ENCODE data around the gene FAM120A.

Gene FAM120A

GRCh38 chr9:93440896-93441580 is 10.4 kb upstream of the FAM120A start:
- H3K27ac ChIP-seq = no peak overlapping the region
- DNase-seq (ENCODE audit: low read depth, low spot score) = no peak

GRCh38 chr9:93446073-93446472 is 5.4 kb upstream of the FAM120A start:
- H3K27ac ChIP-seq = no peak overlapping the region
- DNase-seq (ENCODE audit: low read depth, low spot score) = no peak

- no peak overlapping the region for H3K27ac ChIP-seq
- no peak for DNase-seq (ENCODE audit: low read depth, low spot score)
Observed at GRCh38 chr9:93447655-93448054, 3.8 kb upstream of the FAM120A start.

- no peak for DNase-seq (ENCODE audit: low read depth, low spot score)
- H3K27ac ChIP-seq = peak overlapping the region; percentile 95
Observed at GRCh38 chr9:93451849-93452709, 594 bp downstream of the FAM120A start.

GRCh38 chr9:93452710-93453046 is 1.2 kb downstream of the FAM120A start:
- H3K27ac ChIP-seq = peak overlapping the region; percentile 95
- no peak for DNase-seq (ENCODE audit: low read depth, low spot score)

GRCh38 chr9:93453047-93453914 is 1.8 kb downstream of the FAM120A start, which contains the start of gene FAM120AOS:
TSS of gene FAM120AOS (minus strand) at chr9:93453581. CDS start at chr9:93452709, 872 bp downstream.
- H3K27ac ChIP-seq = peak within 1 kb of the TSS; percentile 95
- peak; percentile 81 for DNase-seq (ENCODE audit: low read depth, low spot score)

- H3K27ac ChIP-seq = no peak overlapping the region
Observed at GRCh38 chr9:93456022-93456421, 4.5 kb downstream of the FAM120A start.

GRCh38 chr9:93456504-93456903 is 5.0 kb downstream of the FAM120A start:
- DNase-seq (ENCODE audit: low read depth, low spot score) = no peak
- H3K27ac ChIP-seq = no peak overlapping the region

More at GRCh38 chr9:93456022-93456421, 4.5 kb downstream of the FAM120A start:
- no peak for DNase-seq (ENCODE audit: low read depth, low spot score)

- DNase-seq (ENCODE audit: low read depth, low spot score) = no peak
- H3K27ac ChIP-seq = no peak overlapping the region
Observed at GRCh38 chr9:93457006-93457405, 5.5 kb downstream of the FAM120A start.

GRCh38 chr9:93458712-93459111 is 7.2 kb downstream of the FAM120A start:
- no peak for DNase-seq (ENCODE audit: low read depth, low spot score)
- no peak overlapping the region for H3K27ac ChIP-seq

- no peak for DNase-seq (ENCODE audit: low read depth, low spot score)
- no peak overlapping the region for H3K27ac ChIP-seq
Observed at GRCh38 chr9:93459432-93459847, 8.0 kb downstream of the FAM120A start.

GRCh38 chr9:93460689-93461413 is 9.4 kb downstream of the FAM120A start:
- no peak overlapping the region for H3K27ac ChIP-seq
- no peak for DNase-seq (ENCODE audit: low read depth, low spot score)

- DNase-seq (ENCODE audit: low read depth, low spot score) = no peak
- no peak overlapping the region for H3K27ac ChIP-seq
Observed at GRCh38 chr9:93461414-93461743, 9.9 kb downstream of the FAM120A start.

- DNase-seq (ENCODE audit: low read depth, low spot score) = no peak
- no peak overlapping the region for H3K27ac ChIP-seq
Observed at GRCh38 chr9:93461821-93462220, 10.3 kb downstream of the FAM120A start.

GRCh38 chr9:93463638-93464248 is 12.3 kb downstream of the FAM120A start:
- no peak for DNase-seq (ENCODE audit: low read depth, low spot score)
- H3K27ac ChIP-seq = no peak overlapping the region

GRCh38 chr9:93464395-93464794 is 12.9 kb downstream of the FAM120A start:
- no peak for DNase-seq (ENCODE audit: low read depth, low spot score)
- no peak overlapping the region for H3K27ac ChIP-seq

GRCh38 chr9:93464876-93465275 is 13.4 kb downstream of the FAM120A start:
- no peak overlapping the region for H3K27ac ChIP-seq
- DNase-seq (ENCODE audit: low read depth, low spot score) = no peak

- no peak overlapping the region for H3K27ac ChIP-seq
- DNase-seq (ENCODE audit: low read depth, low spot score) = no peak
Observed at GRCh38 chr9:93465855-93466254, 14.4 kb downstream of the FAM120A start.

GRCh38 chr9:93466416-93467061 is 15.1 kb downstream of the FAM120A start:
- peak overlapping the region; percentile 36 for H3K27ac ChIP-seq
- DNase-seq (ENCODE audit: low read depth, low spot score) = no peak

Data from epithelial cell of prostate (primary cell).